ENCODE measurements around the gene SPEN. TPM values are rescaled to one million over a fixed set of nuclear protein-coding genes. Genes with fewer than 3 reads are reported as not detected.
"Not testable (repeated sequence)": the region's sequence is repeated elsewhere in the genome, so short reads cannot be mapped to it uniquely, and the experiment has no call there.

The SPEN gene
- total RNA-seq, 4 donors from 2014 or later = 55.0 to 79.7 (median 63.8) TPM

DNA sequence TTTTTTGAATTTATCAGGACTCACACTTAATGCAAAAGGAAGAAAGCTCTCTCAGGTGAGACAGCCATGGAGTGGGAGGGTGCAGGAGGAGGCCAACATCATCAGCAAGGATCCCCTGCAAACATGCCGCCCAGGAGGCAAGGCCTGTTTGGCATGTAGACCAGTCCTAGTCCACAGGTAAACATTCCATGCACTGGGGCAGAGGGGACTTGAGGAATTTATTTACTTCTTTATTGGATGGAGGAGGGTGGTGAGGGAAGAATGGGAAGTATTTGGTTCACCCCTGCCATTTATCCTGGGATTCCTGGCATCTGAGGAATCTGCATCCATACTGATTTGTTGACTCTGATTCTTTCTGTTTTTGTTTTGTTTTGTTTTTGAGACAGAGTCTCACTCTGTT, 38.6 kb upstream of the SPEN start:
- Histone ChIP-seq H3K27ac (no peak overlapping the region), H3K4me3 (no peak overlapping the region), H3K9me3 (no peaks in the 10 kb centered on the region), H3K36me3 (no peaks in the 10 kb centered on the region), H3K27me3 (no peaks in the 10 kb centered on the region), H3K4me1 (no peaks in the 10 kb centered on the region)
- TF ChIP-seq, protein P1, sequence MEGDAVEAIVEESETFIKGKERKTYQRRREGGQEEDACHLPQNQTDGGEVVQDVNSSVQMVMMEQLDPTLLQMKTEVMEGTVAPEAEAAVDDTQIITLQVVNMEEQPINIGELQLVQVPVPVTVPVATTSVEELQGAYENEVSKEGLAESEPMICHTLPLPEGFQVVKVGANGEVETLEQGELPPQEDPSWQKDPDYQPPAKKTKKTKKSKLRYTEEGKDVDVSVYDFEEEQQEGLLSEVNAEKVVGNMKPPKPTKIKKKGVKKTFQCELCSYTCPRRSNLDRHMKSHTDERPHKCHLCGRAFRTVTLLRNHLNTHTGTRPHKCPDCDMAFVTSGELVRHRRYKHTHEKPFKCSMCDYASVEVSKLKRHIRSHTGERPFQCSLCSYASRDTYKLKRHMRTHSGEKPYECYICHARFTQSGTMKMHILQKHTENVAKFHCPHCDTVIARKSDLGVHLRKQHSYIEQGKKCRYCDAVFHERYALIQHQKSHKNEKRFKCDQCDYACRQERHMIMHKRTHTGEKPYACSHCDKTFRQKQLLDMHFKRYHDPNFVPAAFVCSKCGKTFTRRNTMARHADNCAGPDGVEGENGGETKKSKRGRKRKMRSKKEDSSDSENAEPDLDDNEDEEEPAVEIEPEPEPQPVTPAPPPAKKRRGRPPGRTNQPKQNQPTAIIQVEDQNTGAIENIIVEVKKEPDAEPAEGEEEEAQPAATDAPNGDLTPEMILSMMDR (IDR thresholded peaks at IDR 0.05) = no peak
- TF ChIP-seq POLR2A (IDR thresholded peaks at IDR 0.05) (no peak), POLR2AphosphoS5 (IDR thresholded peaks at IDR 0.05) (no peak), EP300 (IDR thresholded peaks at IDR 0.05) (no peak)
- DNase-seq (ENCODE audit: low spot score in 2 of 2) = no peak
- 57% methylated on average over 1 of the region's 1 CpG for WGBS

DNA sequence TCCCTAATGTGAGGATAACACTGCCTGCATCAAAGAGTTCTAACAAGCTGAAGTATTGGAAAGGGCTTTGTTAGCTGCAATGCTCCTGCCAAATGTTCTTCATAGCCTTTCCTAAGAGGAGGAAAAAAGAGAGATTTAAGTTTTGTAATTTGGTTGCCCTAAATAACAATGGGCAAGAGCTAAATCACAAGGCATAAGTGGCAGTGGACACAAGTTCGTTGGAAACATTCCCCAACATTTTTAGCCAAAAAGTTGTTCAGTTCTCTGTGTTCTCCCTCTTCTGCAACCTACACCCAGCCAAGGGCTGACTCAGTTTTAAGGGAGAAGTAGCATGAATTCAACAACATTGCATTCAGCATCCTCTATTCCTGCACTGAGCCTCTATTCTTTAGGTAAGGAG, 37.4 kb upstream of the SPEN start:
- 48% methylated on average over 1 of the region's 1 CpG for WGBS
- Histone ChIP-seq H3K4me1 (no peaks in the 10 kb centered on the region), H3K4me3 (no peak overlapping the region), H3K9me3 (no peaks in the 10 kb centered on the region), H3K27me3 (no peaks in the 10 kb centered on the region), H3K36me3 (no peaks in the 10 kb centered on the region), H3K27ac (peak overlapping the region; percentile 38)
- TF ChIP-seq POLR2A (IDR thresholded peaks at IDR 0.05) = no peak
- no peak for TF ChIP-seq EP300 (IDR thresholded peaks at IDR 0.05)
- TF ChIP-seq, protein P1 (IDR thresholded peaks at IDR 0.05) = no peak
- no peak for TF ChIP-seq POLR2AphosphoS5 (IDR thresholded peaks at IDR 0.05)
- no peak for DNase-seq (ENCODE audit: low spot score in 2 of 2)

DNA sequence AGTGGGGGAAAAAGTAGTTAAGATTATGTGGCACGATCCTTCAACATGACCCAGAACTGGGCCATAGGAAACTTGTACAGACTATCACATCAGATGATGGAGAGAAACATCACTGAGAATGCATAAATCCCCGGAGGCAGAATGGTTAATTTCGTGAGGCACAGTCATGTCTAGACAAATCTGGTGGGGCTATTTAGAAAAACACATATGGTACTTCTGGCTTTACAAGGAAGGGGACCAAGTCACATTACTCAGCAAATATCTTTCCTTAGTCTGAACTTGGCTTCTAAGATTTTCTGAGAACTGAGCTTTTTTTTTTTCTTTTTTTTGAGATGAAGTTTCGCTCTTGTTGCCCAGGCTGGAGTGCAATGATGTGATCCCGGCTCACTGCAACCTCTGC, 30.8 kb upstream of the SPEN start:
- no peaks in the 10 kb centered on the region for H3K27me3 ChIP-seq
- no peak for DNase-seq (ENCODE audit: low spot score in 2 of 2)
- H3K36me3 ChIP-seq = no peaks in the 10 kb centered on the region
- no peak for TF ChIP-seq EP300 (IDR thresholded peaks at IDR 0.05)
- H3K27ac ChIP-seq = no peak overlapping the region
- H3K4me3 ChIP-seq = no peak overlapping the region
- H3K9me3 ChIP-seq = no peaks in the 10 kb centered on the region
- H3K4me1 ChIP-seq = peaks cover 15% of the 10 kb centered on the region
- 36% methylated on average over 5 of the region's 5 CpGs for WGBS

DNA sequence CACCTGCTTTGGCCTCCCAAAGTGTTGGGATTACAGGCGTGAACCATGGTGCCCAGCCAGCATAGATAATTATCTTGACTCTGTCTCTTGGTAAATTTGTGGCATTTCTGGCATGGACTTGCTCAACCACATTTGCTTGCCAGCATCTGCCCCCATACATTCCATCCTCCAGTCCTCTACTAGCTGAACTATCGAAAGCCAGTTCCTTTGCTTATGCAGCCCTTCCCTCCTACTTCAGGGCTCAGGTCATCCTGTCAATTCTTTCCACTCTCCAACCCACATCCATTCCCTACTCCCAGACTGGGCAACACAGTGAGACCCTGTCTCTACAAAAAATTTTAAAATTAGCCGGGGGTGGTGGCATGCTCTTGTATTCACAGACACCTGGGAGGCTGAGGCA, 27.0 kb upstream of the SPEN start:
- H3K9me3 ChIP-seq = no peaks in the 10 kb centered on the region
- peaks cover 22% of the 10 kb centered on the region for H3K4me1 ChIP-seq
- H3K4me3 ChIP-seq = no peak overlapping the region
- TF ChIP-seq POLR2AphosphoS5 (IDR thresholded peaks at IDR 0.05) (no peak), EP300 (IDR thresholded peaks at IDR 0.05) (no peak), POLR2A (IDR thresholded peaks at IDR 0.05) (no peak)
- TF ChIP-seq, protein P1 (IDR thresholded peaks at IDR 0.05) = no peak
- 62% methylated on average over 3 of the region's 3 CpGs for WGBS
- DNase-seq (ENCODE audit: low spot score in 2 of 2) = no peak
- no peak overlapping the region for H3K27ac ChIP-seq
- no peaks in the 10 kb centered on the region for H3K27me3 ChIP-seq
- no peaks in the 10 kb centered on the region for H3K36me3 ChIP-seq

DNA sequence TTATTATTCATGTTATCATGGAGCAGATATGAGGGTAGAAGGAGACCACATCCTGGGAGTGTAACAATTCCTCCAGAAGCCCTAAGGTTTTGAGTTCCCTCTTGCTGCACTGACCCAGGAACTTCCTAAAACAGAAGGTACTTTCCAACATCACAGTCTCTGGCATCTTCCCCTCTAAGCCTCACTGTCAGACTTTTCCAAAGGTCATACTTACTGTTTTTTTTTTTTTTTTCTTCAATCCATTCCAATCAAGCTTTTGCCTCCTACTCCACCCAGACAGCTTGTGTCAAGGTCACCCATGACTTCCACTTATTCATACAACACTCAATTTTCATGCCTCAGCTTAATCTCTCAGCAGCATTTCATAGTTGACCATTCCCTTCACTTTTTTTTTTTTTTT, 21.7 kb upstream of the SPEN start:
- DNase-seq (ENCODE audit: low spot score in 2 of 2) = no peak
- Histone ChIP-seq H3K9me3 (no peaks in the 10 kb centered on the region), H3K27me3 (no peaks in the 10 kb centered on the region), H3K4me1 (peaks cover 40% of the 10 kb centered on the region), H3K27ac (no peak overlapping the region), H3K4me3 (no peak overlapping the region), H3K36me3 (no peaks in the 10 kb centered on the region)
- no peak for TF ChIP-seq POLR2A (IDR thresholded peaks at IDR 0.05)
- TF ChIP-seq, protein P1 (IDR thresholded peaks at IDR 0.05) = no peak
- TF ChIP-seq POLR2AphosphoS5 (IDR thresholded peaks at IDR 0.05) = no peak
- TF ChIP-seq EP300 (IDR thresholded peaks at IDR 0.05) = no peak

DNA sequence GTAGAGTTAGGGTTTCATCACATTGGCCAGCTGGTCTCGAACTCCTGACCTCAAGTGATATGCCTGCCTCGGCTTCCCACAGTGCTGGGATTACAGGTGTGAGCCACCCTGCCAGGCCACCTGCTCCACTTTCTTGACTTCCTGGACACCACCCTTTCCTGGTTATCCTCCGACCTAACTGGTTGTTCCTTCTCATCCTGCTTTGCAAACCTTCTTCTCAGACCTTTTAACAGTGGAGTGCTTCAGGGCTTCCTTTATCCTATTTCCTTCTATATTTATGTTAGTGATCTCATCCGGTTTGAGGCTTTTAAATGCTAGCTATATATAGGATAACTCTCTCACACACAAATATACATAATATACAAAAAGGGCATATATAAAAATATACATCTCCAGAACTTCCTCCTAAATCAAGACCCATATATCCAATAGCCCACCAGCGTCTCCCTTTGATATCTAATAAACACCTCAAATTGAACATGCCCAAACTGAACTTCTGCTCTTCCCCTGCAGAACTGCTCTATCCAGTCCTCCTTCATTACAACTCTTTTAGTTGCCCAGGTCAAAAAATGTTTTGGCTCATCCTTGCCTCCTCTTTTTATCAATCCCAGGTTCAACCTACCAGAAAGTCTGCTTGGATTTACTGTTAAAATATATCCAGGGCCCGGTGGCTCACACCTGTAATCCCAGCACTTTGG, 20.5 kb upstream of the SPEN start:
- no peaks in the 10 kb centered on the region for H3K36me3 ChIP-seq
- TF ChIP-seq POLR2A (IDR thresholded peaks at IDR 0.05) (no peak), POLR2AphosphoS5 (IDR thresholded peaks at IDR 0.05) (no peak), EP300 (IDR thresholded peaks at IDR 0.05) (no peak)
- TF ChIP-seq, protein P1 (IDR thresholded peaks at IDR 0.05) = no peak
- no peak for DNase-seq (ENCODE audit: low spot score in 2 of 2)
- no peak overlapping the region for H3K4me3 ChIP-seq
- H3K27ac ChIP-seq = peak overlapping the region; percentile 38
- WGBS = 61% methylated on average over 6 of the region's 6 CpGs
- H3K9me3 ChIP-seq = no peaks in the 10 kb centered on the region
- no peaks in the 10 kb centered on the region for H3K27me3 ChIP-seq
- H3K4me1 ChIP-seq = peaks cover 49% of the 10 kb centered on the region

DNA sequence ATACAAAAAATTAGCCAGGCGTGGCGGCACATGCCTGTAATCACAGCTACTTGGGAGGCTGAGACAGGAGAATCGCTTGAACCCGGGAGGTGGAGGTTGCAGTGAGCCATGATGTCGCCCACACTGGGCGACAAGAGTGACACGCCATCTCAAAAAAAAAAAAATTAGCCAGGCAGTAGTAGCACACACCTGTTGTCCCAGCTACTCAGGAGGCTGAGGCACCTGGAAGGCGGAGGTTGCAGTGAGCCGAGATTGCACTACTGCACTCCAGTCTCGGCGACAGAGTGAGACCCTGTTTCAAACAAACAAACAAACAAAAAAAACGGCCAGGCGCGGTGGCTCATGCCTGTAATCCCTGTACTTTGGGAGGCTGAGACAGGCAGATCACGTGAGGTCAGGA, 19.9 kb upstream of the SPEN start:
- peaks cover 55% of the 10 kb centered on the region for H3K4me1 ChIP-seq
- H3K36me3 ChIP-seq; H3K4me3 ChIP-seq; H3K9me3 ChIP-seq; DNase-seq (ENCODE audit: low spot score in 2 of 2); H3K27ac ChIP-seq; H3K27me3 ChIP-seq: not testable (repeated sequence)
- 97% methylated on average over 15 of the region's 15 CpGs for WGBS

DNA sequence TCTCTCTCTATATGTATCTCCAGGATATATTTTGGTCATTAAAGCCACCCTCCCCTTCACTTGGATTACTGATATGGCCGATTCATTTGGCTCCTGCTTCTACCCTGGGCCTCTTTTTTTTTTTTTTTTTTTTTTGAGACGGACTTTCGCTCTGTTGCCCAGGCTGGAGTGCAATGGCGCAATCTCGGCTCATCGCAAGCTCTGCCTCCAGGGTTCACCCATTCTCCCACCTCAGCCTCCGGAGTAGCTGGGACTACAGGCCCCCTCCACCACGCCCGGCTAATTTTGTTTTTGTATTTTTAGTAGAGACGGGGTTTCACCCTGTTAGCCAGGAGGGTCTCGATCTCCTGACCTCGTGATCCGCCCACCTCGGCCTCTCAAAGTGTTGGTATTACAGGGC, 18.6 kb upstream of the SPEN start:
- not testable (repeated sequence) for H3K9me3 ChIP-seq; H3K4me3 ChIP-seq; DNase-seq (ENCODE audit: low spot score in 2 of 2); H3K27ac ChIP-seq; H3K36me3 ChIP-seq; H3K27me3 ChIP-seq
- WGBS = 91% methylated on average over 14 of the region's 14 CpGs
- peaks cover 65% of the 10 kb centered on the region for H3K4me1 ChIP-seq
